ENCODE data around the gene PIM2.
"Not testable (repeated sequence)": the region's sequence is repeated elsewhere in the genome, so short reads cannot be mapped to it uniquely, and the experiment has no call there.

Gene PIM2

DNA sequence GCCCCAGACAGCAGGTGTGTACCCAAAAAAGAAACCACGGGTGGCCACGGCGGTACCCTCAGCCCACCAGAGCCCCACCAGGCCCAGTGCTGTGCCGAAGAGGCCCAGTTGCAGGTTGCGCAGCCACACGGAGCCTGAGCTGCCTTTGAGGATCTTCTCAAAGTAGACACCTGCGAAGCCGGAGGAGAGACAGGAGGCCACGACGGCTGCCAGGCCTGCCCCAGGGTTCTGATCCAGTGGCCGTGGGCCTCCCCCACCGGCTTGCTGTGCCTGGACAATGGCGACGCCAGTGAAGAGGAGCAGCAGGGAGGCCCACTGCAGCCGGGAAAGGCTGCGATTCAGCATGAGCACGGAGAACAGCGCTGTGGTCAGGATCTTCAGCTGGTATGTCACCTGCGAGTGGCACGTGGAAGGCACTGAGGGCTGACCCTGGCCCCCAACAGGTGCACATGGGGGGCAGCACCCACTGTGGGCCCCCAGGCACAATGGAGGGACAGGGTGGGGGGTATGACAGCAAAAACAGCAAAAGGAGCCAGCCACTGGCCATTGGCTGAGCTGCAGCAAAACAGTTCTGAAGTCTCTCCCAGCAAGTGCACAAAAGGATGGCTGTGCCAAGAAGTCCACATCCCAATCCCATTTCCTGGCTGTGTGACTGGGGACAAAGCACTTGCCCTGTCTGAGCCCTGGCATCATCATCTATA, 13.6 kb downstream of the PIM2 start:
- DNase-seq (ENCODE audit: low read depth, low spot score), result no peak

DNA sequence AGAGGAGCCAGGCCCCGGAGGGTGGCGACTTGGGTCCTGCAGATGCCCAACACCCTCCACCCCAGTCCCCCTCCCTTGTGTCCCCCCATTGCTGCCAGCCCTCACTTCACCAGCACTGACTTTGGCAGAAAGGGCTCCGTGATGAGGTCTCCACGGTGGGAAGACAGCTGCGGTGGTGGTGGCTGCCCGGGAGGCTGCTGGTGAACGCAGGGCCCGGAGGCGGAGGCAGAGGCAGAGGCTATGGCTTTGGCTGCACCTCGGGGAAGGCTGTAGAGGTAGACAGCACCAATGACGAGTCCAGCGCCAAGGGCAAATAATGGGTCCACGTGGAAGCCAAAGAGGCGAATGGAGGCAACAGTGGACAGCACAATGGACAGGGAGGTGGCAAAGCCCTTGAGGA, 14.2 kb downstream of the PIM2 start:
- DNase-seq (ENCODE audit: low read depth, low spot score), result no peak

- no peak for DNase-seq (ENCODE audit: low read depth, low spot score)
These were observed 14.6 kb downstream of the PIM2 start for GRCh38 chrX:48904180-48904579.

DNA sequence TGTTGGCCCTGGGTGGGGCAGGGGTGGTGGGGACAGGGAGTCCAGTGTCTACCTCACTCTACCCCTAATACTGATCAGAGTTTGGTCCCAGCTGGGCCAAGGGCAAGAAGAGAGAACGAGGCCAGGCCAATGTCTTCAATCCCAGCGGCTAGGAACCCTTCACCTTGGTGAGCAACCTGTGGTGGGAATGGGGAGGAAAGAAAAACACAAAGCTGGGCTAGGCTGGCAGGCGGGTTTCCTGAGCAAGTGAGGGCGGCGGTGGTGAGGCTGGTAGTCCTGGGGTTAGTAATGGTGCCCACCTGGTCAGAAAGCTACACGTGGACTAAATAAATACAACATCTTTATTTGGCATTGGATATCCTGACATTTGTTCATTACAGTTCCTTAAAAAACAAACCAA, 15.5 kb downstream of the PIM2 start:
- no peak for DNase-seq (ENCODE audit: low read depth, low spot score)

GRCh38 chrX:48902776-48903175, 16.0 kb downstream of the PIM2 start:
- no peak for DNase-seq (ENCODE audit: low read depth, low spot score)

- no peak for DNase-seq (ENCODE audit: low read depth, low spot score)
These were observed 16.7 kb downstream of the PIM2 start for GRCh38 chrX:48902135-48902534.

DNA sequence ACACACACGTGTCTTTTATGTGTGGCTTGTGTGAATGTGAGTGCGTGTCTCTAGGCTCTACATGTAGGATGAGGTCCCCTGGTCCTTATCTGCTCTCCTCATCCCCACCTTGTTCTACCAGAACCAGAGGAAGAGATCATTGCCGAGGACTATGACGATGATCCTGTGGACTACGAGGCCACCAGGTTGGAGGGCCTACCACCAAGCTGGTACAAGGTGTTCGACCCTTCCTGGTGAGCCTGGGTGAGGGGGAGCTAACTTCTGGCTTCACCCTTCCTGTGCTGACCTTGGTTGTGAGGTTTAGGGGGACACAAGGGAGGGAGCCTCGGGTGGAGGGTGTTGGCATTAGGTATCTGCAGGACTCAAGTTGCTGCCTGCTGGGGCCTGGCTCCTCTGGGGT, 17.8 kb downstream of the PIM2 start:
- no peak for DNase-seq (ENCODE audit: low read depth, low spot score)

DNA sequence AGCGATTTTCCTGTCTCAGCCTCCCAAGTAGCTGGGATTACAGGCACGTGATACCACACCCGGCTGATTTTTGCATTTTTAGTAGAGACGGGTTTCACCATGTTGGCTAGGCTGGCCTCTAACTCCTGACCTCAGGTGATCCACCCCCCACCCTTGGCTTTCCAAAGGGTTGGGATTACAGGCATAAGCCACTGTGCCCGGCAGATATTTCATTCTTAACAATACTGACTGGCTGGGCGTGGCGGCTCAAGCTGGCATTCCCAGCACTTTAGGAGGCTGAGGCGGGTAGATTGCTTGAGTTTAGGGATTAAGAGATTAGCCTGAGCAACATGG, 19.8 kb downstream of the PIM2 start:
- no peak for DNase-seq (ENCODE audit: low read depth, low spot score)

DNA sequence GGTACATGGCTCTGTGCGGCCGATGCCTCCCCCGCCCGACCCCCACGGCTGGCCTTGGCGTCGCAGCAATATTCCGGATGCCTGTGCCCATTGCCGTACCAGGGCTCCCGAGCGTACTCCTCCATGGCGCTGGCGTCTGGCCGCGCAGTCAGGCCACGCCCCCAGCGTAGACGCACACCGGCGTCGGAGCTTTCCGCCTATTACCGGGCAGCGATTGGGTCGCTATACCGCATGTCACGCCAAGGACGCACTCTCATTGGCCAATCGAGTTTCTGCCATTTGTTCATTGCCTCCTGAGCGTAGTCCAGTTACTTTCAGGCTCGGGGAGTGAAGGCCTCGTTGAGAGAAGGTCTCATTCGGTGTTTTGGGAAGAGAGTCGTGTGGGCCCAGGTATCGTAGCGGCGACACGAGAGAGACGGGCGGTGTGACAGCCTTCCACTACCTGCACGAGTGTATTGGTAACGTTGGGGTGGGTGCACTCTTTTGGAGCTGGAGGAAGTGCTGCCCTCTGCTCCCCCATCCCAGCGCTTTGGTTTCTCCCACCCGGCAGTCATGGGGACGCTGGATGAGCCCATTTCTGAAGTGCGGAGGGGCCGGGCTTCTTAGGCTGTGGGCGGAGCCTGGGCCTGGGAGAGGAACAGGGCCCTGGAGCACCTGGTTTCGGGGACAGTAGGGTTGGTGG, 21.1 kb downstream of the PIM2 start, which contains the start of the genes PQBP1 and TIMM17B:
PQBP1 (plus strand) TSS at position 306 of the 682 bp plus-strand sequence. CDS start 580 bp downstream, outside the sequence.
TIMM17B (minus strand) TSS at position 144 of the 682 bp plus-strand sequence; CDS start at position 125, 19 bp downstream.
- DNase-seq (ENCODE audit: low read depth, low spot score), result peak; percentile 99

- DNase-seq (ENCODE audit: low read depth, low spot score), result peak; percentile 95
These were observed 21.6 kb downstream of the PIM2 start for GRCh38 chrX:48897157-48897624.

DNA sequence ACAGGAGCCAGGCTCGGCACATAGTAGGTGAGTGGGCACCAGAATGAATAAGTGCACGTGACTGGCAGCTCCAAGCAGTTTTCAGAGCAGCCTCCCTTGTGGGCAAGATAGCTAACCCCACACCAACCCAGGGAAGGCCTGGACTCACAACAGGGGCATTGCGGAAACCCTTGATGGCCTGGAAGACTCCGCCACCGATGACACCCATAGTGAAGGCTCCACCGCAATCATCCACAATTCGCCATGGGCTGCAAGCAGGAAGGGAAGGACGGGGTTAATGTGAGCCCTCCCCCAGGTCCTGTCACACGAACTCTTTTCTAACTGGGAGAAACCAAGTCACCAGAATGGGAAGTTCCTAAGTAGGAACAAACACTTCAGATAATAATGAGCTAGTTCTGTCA, 22.2 kb downstream of the PIM2 start:
- no peak for DNase-seq (ENCODE audit: low read depth, low spot score)

DNA sequence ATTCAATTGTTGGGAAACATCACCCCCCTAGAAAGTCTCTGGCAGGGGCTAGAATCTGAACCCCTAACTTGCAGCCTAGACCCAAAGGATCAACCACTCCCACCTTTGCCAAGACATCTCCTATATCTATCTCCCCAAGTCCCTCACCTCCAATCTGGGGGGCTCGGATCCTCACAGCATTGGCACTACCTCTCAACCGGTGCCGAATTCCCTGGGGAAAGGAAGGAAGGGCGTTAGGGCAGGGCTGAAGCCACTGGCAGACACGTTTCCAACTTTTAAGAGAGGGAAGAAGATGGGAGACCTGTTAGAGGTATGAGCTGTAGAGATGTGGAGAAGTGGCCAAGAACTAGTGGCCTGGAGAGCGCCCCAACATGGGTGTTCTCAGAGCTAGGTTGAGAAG, 23.9 kb downstream of the PIM2 start:
- no peak for DNase-seq (ENCODE audit: low read depth, low spot score)

- DNase-seq (ENCODE audit: low read depth, low spot score), result no peak
These were observed 25.1 kb downstream of the PIM2 start for GRCh38 chrX:48893556-48894348.

- no peak for DNase-seq (ENCODE audit: low read depth, low spot score)
These were observed 25.9 kb downstream of the PIM2 start for GRCh38 chrX:48892896-48893295.

DNA sequence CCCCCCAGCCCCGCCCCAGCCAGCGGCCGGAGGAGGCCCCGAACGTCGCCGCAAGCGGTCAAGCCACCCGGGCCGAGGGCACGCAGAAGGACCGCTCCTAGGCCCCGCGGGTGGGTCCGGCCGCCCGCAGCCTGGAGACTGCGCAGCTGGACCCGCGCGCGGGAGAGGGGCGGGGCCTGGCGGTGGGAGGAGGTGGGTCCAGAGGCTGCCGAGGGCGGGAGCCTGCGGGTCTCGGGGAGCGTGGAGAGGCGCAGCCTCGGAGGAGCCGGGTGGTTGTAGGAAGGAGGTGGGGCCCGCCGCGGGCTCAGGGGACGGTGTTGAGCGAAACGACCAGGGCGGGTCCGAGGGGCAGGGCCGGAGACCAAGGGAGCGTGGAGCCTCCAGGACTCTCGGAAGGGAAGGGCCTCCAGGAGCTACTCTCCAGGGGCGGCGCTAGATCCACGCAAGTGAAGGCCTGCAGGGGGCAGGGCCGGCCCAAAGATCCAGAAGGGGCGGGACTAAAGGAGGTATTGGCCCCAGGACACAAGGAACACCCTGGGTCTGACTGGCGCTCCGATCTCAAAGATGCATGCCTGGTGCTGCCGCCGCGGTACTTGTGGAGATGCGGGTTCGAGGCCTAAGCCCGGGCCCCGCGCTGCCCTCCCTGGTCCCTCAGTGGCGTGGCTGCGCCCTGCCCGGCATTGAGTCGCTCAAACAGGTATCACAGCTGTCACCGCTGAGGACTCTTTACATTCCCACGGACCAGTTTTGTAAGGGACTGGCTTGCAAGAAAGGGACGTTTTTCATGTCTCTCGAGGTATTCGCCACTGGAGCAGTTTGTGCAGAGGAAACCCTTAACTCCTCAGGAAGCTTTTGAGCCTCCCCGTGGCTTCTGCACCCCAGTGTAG, 27.2 kb downstream of the PIM2 start:
- peak; percentile 97 for DNase-seq (ENCODE audit: low read depth, low spot score)

- peak; percentile 31 for DNase-seq (ENCODE audit: low read depth, low spot score)
These were observed 27.9 kb downstream of the PIM2 start for GRCh38 chrX:48890934-48891401.

DNA sequence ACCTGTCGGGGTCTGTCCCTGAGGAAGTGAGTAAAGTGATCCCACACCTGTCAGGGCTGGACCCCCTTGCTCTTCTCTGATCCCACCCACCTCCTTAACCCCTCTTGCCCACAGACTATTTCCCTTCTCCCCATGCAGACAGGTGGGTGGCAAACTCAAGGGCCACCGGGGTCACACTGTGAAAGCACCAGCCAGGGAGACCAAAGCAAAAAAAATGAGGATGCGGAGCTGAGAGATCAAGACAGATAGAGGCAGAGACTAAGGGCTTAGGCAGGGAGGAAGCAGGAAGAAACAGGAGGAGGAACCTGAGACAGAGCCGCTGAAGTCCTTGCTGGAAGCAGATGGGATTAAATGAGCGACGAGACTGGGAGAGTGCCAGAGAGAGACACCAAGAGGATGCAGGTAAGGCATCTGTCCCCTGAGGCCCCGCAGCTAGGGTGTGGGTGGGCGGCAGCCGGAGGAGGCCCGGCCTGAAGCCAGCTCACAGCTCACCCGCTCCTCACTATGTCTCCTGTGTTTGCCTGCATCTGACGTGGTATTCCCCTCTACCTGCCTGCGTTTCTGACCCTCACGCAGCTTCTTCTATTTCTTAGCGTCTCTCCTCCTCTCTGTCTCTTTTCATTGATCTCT, 28.4 kb downstream of the PIM2 start:
- peak; percentile 56 for DNase-seq (ENCODE audit: low read depth, low spot score)

GRCh38 chrX:48886586-48886985, 32.2 kb downstream of the PIM2 start:
- DNase-seq (ENCODE audit: low read depth, low spot score), result not testable (repeated sequence)

DNA sequence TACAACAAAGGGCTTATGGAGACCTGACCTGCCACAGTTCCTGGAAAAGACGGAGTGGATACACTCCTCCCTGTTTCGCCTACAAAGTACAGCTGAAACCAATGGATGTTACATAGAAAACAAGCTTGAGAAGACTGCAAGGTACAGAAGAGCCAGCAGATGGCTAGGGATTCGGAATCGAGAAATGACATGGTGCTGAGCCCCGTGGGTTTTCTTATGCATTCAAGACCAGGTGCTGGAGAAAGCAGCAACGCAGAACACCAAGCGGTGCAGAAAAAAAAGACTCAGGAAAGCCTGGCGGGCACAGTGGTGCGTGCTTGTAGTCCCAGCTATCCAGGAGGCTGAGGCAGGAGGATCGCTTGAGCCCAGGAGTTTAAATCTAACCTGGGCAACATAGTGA, 35.1 kb downstream of the PIM2 start:
- DNase-seq (ENCODE audit: low read depth, low spot score), result peak; percentile 32

GRCh38 chrX:48876944-48877343, 41.9 kb downstream of the PIM2 start:
- DNase-seq (ENCODE audit: low read depth, low spot score), result not testable (repeated sequence)

- not testable (repeated sequence) for DNase-seq (ENCODE audit: low read depth, low spot score)
These were observed 46.8 kb downstream of the PIM2 start for GRCh38 chrX:48872017-48872416.

All from ELF-1 (cell line).